K562 (cell line): Measurements from ENCODE around the gene GOLT1A.

Experiments
- ARID1B ChIP-seq: fragments of 450-650 bp; IDR thresholded peaks from 2 replicates; pipeline ENCODE4 v1.6.1; 2016; ENCODE audit warnings: antibody characterized with exemption, mild to moderate bottlenecking, inconsistent platforms
- CTCF ChIP-seq, 3 experiments: IDR thresholded peaks in 2 of 3; conservative IDR thresholded peaks in 1 of 3; 2 replicates each; pipeline ENCODE4 v1.5.1; 2011 to 2012; ENCODE audit warnings: low read length in 3 of 3, mild to moderate bottlenecking in 3 of 3, control low read depth in 2 of 3, improper control_type of control experiment in 1 of 3, inconsistent platforms in 1 of 3, low read depth in 1 of 3, mixed read lengths in 1 of 3, moderate library complexity in 1 of 3; ENCODE audit not compliant: insufficient read depth in 2 of 3
- GTF3C2 ChIP-seq: IDR thresholded peaks from 3 replicates; pipeline ENCODE4 v1.6.1; 2011; ENCODE audit warnings: borderline replicate concordance, mild to moderate bottlenecking, moderate library complexity; ENCODE audit not compliant: insufficient read length; ENCODE audit errors: extremely low read depth
- HDAC1 ChIP-seq, 2 experiments: fragments of 450-650 bp; IDR thresholded peaks; 2 replicates each; pipeline ENCODE4 v1.6.1; 2016 to 2017; ENCODE audit warnings: inconsistent platforms in 1 of 2, mild to moderate bottlenecking in 1 of 2, moderate library complexity in 1 of 2
- IRF2 ChIP-seq: sonication (generic); formaldehyde crosslinking; IDR thresholded peaks from 2 replicates; pipeline ENCODE4 v1.8.1; 2022; ENCODE audit warnings: mild to moderate bottlenecking, missing genetic modification reagents
- KDM5B ChIP-seq: fragments of 200-600 bp; sonication (generic); IDR thresholded peaks from 2 replicates; pipeline ENCODE4 v1.6.1; 2012; ENCODE audit warnings: low read depth, mild to moderate bottlenecking, moderate library complexity, low read length, control low read depth, inconsistent platforms; ENCODE audit not compliant: insufficient replicate concordance
- POLR2AphosphoS5 ChIP-seq: IDR thresholded peaks from 2 replicates; pipeline ENCODE4 v1.6.1; 2011; ENCODE audit warnings: mild to moderate bottlenecking, low read depth, low read length, moderate library complexity; ENCODE audit not compliant: control insufficient read depth, insufficient read depth
- ZBTB8A ChIP-seq: fragments of 450-650 bp; IDR thresholded peaks from 2 replicates; pipeline ENCODE4 v1.6.1; 2018; ENCODE audit warnings: mild to moderate bottlenecking, moderate library complexity; ENCODE audit not compliant: partially characterized antibody
- ZKSCAN1 ChIP-seq: fragments of 150-350 bp; IDR thresholded peaks from 2 replicates; pipeline ENCODE4 v1.6.1; 2016; ENCODE audit warnings: low read depth, low read length
- ZKSCAN8 ChIP-seq: fragments of 200-800 bp; sonication (Bioruptor generic); IDR thresholded peaks from 2 replicates; pipeline ENCODE4 v1.6.1; 2016; ENCODE audit warnings: missing genetic modification characterization, missing compliant biosample characterization
- ZNF140 ChIP-seq: fragments of 250-450 bp; sonication (Bioruptor Pico); IDR thresholded peaks from 2 replicates; pipeline ENCODE4 v1.8.0; 2021; ENCODE audit warnings: moderate library complexity, mild to moderate bottlenecking, inconsistent platforms
- ZNF644 ChIP-seq: fragments of 200-800 bp; sonication (Bioruptor generic); IDR thresholded peaks from 2 replicates; pipeline ENCODE4 v1.6.1; 2016; ENCODE audit warnings: low read depth, missing genetic modification characterization, missing compliant biosample characterization
- ZNF79 ChIP-seq: fragments of 250-450 bp; sonication (Bioruptor Pico); IDR thresholded peaks from 2 replicates; pipeline ENCODE4 v1.4.0; 2020; ENCODE audit warnings: low read depth, mild to moderate bottlenecking, moderate library complexity
- TF ChIP-seq, protein P1 (sequence below): fragments of 450-650 bp; IDR thresholded peaks from 2 replicates; pipeline ENCODE4 v1.6.1; 2018; ENCODE audit warnings: mild to moderate bottlenecking, low read depth; ENCODE audit not compliant: partially characterized antibody

DNA sequence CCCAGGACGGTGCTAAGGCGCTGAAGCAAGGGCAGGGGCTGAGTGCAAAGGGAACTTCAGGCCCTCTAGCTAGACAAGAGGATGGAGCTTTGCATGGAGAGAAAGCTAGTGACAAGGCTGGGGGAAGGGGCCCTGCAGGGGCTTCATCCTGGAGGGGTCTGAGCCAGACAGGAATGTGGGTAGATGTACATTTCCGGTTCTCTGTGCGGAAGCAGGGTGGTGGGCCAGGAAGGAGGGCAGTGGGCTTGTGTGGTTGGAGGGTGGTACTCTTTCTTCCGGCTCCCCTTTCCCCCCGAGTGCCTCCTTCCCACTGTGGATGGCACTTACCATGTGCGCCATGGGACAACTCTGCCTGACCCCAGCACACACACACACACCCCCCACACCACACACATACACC is 19.0 kb downstream of the GOLT1A start:
- no peak for TF ChIP-seq ZKSCAN1
- TF ChIP-seq ZBTB8A, result no peak
- TF ChIP-seq KDM5B, result no peak
- no peak for TF ChIP-seq HDAC1 (IDR thresholded peaks at IDR 0.05)
- no peak for TF ChIP-seq POLR2AphosphoS5
- TF ChIP-seq, protein P1, sequence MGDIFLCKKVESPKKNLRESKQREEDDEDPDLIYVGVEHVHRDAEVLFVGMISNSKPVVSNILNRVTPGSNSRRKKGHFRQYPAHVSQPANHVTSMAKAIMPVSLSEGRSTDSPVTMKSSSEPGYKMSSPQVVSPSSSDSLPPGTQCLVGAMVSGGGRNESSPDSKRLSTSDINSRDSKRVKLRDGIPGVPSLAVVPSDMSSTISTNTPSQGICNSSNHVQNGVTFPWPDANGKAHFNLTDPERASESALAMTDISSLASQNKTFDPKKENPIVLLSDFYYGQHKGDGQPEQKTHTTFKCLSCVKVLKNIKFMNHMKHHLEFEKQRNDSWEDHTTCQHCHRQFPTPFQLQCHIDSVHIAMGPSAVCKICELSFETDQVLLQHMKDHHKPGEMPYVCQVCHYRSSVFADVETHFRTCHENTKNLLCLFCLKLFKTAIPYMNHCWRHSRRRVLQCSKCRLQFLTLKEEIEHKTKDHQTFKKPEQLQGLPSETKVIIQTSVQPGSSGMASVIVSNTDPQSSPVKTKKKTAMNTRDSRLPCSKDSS, result no peak
- TF ChIP-seq IRF2, result no peak
- no peak for TF ChIP-seq ZNF79
- no peak for TF ChIP-seq ZKSCAN8 (CRISPR knock-in tag)
- no peak for TF ChIP-seq ZNF140
- no peak for TF ChIP-seq GTF3C2
- TF ChIP-seq CTCF (IDR thresholded peaks at IDR 0.05 in 2 of 3, conservative IDR thresholded peaks at IDR 0.05 in 1 of 3; ENCODE audit: insufficient read depth in 2 of 3, low read depth in 1 of 3, low read length in 3 of 3), result no peak
- TF ChIP-seq ZNF644 (tag), result no peak
- no peak for TF ChIP-seq ARID1B
